ENCODE data around the gene PCDHB5.
A peak's percentile ranks its signal among the peaks of the same experiment; 100 is the strongest.
"Not testable (repeated sequence)": the region's sequence is repeated elsewhere in the genome, so short reads cannot be mapped to it uniquely, and the experiment has no call there.

Gene PCDHB5

GRCh38 chr5:141175933-141176332 lies 40.9 kb downstream of the PCDHB5 start:
- H3K27ac ChIP-seq: no peak overlapping the region
- TF ChIP-seq ZFX (IDR thresholded peaks at IDR 0.05; ENCODE audit: borderline replicate concordance): no peak
- TF ChIP-seq, protein P1, sequence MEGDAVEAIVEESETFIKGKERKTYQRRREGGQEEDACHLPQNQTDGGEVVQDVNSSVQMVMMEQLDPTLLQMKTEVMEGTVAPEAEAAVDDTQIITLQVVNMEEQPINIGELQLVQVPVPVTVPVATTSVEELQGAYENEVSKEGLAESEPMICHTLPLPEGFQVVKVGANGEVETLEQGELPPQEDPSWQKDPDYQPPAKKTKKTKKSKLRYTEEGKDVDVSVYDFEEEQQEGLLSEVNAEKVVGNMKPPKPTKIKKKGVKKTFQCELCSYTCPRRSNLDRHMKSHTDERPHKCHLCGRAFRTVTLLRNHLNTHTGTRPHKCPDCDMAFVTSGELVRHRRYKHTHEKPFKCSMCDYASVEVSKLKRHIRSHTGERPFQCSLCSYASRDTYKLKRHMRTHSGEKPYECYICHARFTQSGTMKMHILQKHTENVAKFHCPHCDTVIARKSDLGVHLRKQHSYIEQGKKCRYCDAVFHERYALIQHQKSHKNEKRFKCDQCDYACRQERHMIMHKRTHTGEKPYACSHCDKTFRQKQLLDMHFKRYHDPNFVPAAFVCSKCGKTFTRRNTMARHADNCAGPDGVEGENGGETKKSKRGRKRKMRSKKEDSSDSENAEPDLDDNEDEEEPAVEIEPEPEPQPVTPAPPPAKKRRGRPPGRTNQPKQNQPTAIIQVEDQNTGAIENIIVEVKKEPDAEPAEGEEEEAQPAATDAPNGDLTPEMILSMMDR (IDR thresholded peaks at IDR 0.05): no peak

- TF ChIP-seq, protein P1 (IDR thresholded peaks at IDR 0.05): peak; percentile 89
- not testable (repeated sequence) for H3K27ac ChIP-seq
These were observed 42.7 kb downstream of the PCDHB5 start, which contains the start of gene PCDHB8 for GRCh38 chr5:141177577-141178191. PCDHB8 (plus strand) TSS chr5:141177790; CDS start chr5:141178035, 245 bp downstream.

GRCh38 chr5:141179371-141179770 lies 44.4 kb downstream of the PCDHB5 start:
- H3K27ac ChIP-seq: not testable (repeated sequence)

GRCh38 chr5:141179876-141180275 lies 44.9 kb downstream of the PCDHB5 start:
- not testable (repeated sequence) for H3K27ac ChIP-seq

DNA sequence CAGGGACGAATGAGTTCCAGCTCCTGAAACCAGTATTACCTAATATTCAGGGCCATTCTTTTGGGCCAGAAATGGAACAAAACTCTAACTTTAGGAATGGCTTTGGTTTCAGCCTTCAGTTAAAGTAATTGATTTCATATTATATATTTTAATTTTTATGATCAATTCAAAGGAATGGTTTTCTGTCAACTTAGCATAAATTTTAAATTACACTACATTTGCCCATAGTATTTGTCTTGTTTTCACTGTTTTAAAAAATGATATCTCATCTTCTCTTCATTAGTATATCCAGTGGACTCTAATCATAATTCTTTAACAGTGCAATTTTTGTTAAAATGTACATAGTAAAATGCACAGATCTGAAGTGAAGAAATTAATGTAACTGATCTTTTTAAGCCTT lies 45.3 kb downstream of the PCDHB5 start:
- no peak overlapping the region for H3K27ac ChIP-seq
- TF ChIP-seq ZFX (IDR thresholded peaks at IDR 0.05; ENCODE audit: borderline replicate concordance): no peak
- TF ChIP-seq, protein P1 (IDR thresholded peaks at IDR 0.05): no peak

DNA sequence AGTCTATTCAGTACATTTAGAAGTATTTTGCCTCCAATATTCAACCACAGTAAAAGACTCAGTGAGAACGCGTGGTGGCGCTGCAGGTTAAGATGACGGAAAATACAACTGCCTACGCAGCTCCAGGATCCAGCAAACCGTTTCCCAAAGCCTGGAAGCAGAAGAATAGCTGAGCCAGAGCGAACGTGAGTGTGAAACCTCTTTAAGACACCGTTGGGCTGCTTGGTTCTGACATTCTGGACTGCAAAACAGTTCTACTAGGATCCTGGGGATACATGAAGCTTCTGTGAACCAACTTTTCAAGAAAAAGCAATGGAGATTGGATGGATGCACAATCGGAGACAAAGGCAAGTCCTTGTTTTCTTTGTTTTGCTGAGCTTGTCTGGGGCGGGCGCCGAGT lies 47.2 kb downstream of the PCDHB5 start, which contains the start of gene PCDHB16:
TSS of gene PCDHB16 (plus strand) at position 140 of the 400 bp plus-strand sequence. CDS start at position 313, 173 bp downstream.
- no peak for TF ChIP-seq ZFX (IDR thresholded peaks at IDR 0.05; ENCODE audit: borderline replicate concordance)
- TF ChIP-seq, protein P1 (IDR thresholded peaks at IDR 0.05): peak; percentile 47
- H3K27ac ChIP-seq: no peak within 1 kb of the TSS

- H3K27ac ChIP-seq: not testable (repeated sequence)
These were observed 49.3 kb downstream of the PCDHB5 start for GRCh38 chr5:141184117-141184855.

GRCh38 chr5:141186897-141187512 lies 52.0 kb downstream of the PCDHB5 start, which contains the start of gene PCDHB9:
PCDHB9 (plus strand) TSS chr5:141187161; CDS start chr5:141187319, 158 bp downstream.
- TF ChIP-seq ZFX (IDR thresholded peaks at IDR 0.05; ENCODE audit: borderline replicate concordance): no peak
- TF ChIP-seq, protein P1 (IDR thresholded peaks at IDR 0.05): peak; percentile 90
- H3K27ac ChIP-seq: no peak within 1 kb of the TSS
